Natural killer cell treated with Interleukin-12 subunit alpha and Interleukin-12 subunit beta and Interleukin-15 and Interleukin-18, amount 100 ng/mL, for 72 hours (primary cell): ENCODE data around the gene ALG10B. TPM values are rescaled to one million over a fixed set of nuclear protein-coding genes. Genes with fewer than 3 reads are reported as not detected.
"Not testable (repeated sequence)": the region's sequence is repeated elsewhere in the genome, so short reads cannot be mapped to it uniquely, and the experiment has no call there.

ENCODE experiments used
- ATAC-seq, 2 donors: fragments of 150-1000 bp; cut with Tn5 transposase in 1 of 2; sonication (Bioruptor Pico), chemical (Tn5 transposase) in 1 of 2; 2 replicates each; pipeline ENCODE4 v1.10.0; 2021
- DNase-seq: peaks from one replicate; pipeline ENCODE4 v3.0.0; 2022; ENCODE audit warnings: low spot score
- H3K27ac Mint-ChIP-seq, 2 donors: 1 replicate in 1 of 2; 2 replicates in 1 of 2; pipeline ENCODE4 v1.8.0; 2022; ENCODE audit warnings: mixed read lengths in 2 of 2, mild to moderate bottlenecking in 1 of 2, moderate library complexity in 1 of 2
- H3K27me3 Mint-ChIP-seq, 2 donors: 1 replicate in 1 of 2; 2 replicates in 1 of 2; pipeline ENCODE4 v1.8.0; 2022; ENCODE audit warnings: mixed read lengths in 2 of 2
- H3K36me3 Mint-ChIP-seq: one replicate; pipeline ENCODE4 v1.8.0; 2022; ENCODE audit warnings: mixed read lengths
- H3K4me1 Mint-ChIP-seq, 2 donors: 1 replicate in 1 of 2; 2 replicates in 1 of 2; pipeline ENCODE4 v1.8.0; 2022; ENCODE audit warnings: low read depth in 2 of 2, mixed read lengths in 2 of 2, mild to moderate bottlenecking in 1 of 2
- H3K4me3 Mint-ChIP-seq: one replicate; pipeline ENCODE4 v1.8.0; 2022; ENCODE audit warnings: mixed read lengths
- H3K9me3 Mint-ChIP-seq: 2 replicates; pipeline ENCODE4 v1.8.0; 2022; ENCODE audit warnings: mixed read lengths
- total RNA-seq, 2 donors: library from RNA; stranded (reverse); gene quantifications; one replicate each; pipeline ENCODE4 v1.2.3, GENCODE V29; 2022

Gene ALG10B
- total RNA-seq, 2 donors from 2014 or later: 6.6 to 13.3 TPM

DNA sequence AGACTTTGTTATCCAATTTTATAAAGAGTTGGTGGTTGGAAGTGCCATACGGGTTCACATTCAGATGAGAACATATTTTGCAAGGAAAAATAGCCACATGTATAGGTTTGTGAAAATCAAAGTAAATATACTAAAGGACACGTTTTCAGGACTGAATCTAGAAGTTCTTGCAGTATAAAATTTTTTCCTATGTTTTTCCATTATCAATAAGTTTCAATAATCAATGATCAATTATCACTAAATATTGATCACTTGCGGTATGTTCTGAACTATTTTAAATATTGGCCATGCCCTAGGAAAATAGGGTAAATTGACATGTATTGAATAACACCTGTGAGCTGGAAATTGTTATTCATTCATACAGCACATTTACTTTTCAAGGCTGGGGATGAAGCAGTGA lies 25.9 kb downstream of the ALG10B start:
- Mint-ChIP-seq H3K9me3 (peaks cover 14% of the 10 kb centered on the region), H3K27ac (no peak overlapping the region), H3K36me3 (no peaks in the 10 kb centered on the region), H3K27me3 (peaks cover 0 to 2% of the 10 kb centered on the region in 2 donors), H3K4me1 (no peaks in the 10 kb centered on the region), H3K4me3 (no peak overlapping the region)
- no peak for ATAC-seq
- DNase-seq: no peak

- H3K4me1 Mint-ChIP-seq, ATAC-seq, H3K4me3 Mint-ChIP-seq, H3K36me3 Mint-ChIP-seq, DNase-seq, H3K27me3 Mint-ChIP-seq, H3K27ac Mint-ChIP-seq: not testable (repeated sequence)
- peaks cover 14% of the 10 kb centered on the region for H3K9me3 Mint-ChIP-seq
Observed at GRCh38 chr12:38343256-38343655, 26.7 kb downstream of the ALG10B start.

- not testable (repeated sequence) for ATAC-seq, H3K4me3 Mint-ChIP-seq, H3K4me1 Mint-ChIP-seq
Observed at GRCh38 chr12:38343916-38344315, 27.3 kb downstream of the ALG10B start.

GRCh38 chr12:38350342-38351174 lies 34.0 kb downstream of the ALG10B start:
- no peak overlapping the region for H3K4me3 Mint-ChIP-seq
- no peak for DNase-seq

More at GRCh38 chr12:38343916-38344315, 27.3 kb downstream of the ALG10B start:
- H3K27me3 Mint-ChIP-seq, DNase-seq, H3K36me3 Mint-ChIP-seq, H3K27ac Mint-ChIP-seq: not testable (repeated sequence)
- peaks cover 14% of the 10 kb centered on the region for H3K9me3 Mint-ChIP-seq

DNA sequence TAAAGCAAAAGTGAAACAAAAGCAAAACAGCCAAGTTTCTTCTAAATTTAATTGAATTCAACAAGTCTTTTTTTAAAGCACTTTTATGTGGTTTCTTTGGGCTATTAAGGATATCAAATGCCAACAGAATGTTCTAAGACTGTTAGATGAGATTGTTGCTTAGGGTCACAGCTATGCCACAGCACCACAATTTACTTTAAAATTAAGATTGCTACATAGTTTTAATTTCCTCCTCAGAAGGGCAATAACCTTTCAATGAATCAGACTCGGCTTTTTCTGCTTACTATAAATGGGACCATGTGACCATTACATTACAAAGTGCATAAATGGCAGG lies 34.6 kb downstream of the ALG10B start:
- H3K27ac Mint-ChIP-seq: peak overlapping the region in 1 of 2 donors; percentile 48
- peak overlapping the region; percentile 30 for H3K4me3 Mint-ChIP-seq

More at GRCh38 chr12:38350342-38351174, 34.0 kb downstream of the ALG10B start:
- Mint-ChIP-seq H3K4me1 (no peaks in the 10 kb centered on the region), H3K36me3 (no peaks in the 10 kb centered on the region), H3K27me3 (no peaks in the 10 kb centered on the region), H3K27ac (peak overlapping the region in 1 of 2 donors; percentile 48), H3K9me3 (peaks cover 10% of the 10 kb centered on the region)
- peak in 1 of 2 donors; percentile 31 for ATAC-seq

GRCh38 chr12:38367506-38367905 lies 50.9 kb downstream of the ALG10B start:
- DNase-seq: no peak
- no peaks in the 10 kb centered on the region for H3K36me3 Mint-ChIP-seq
- no peaks in the 10 kb centered on the region for H3K4me1 Mint-ChIP-seq
- no peak overlapping the region for H3K27ac Mint-ChIP-seq
- H3K27me3 Mint-ChIP-seq: no peaks in the 10 kb centered on the region
- H3K9me3 Mint-ChIP-seq: peaks cover 14% of the 10 kb centered on the region
- no peak overlapping the region for H3K4me3 Mint-ChIP-seq
- no peak for ATAC-seq

More for the DNA sequence above, 34.6 kb downstream of the ALG10B start:
- not testable (repeated sequence) for H3K27me3 Mint-ChIP-seq, ATAC-seq, DNase-seq, H3K4me1 Mint-ChIP-seq, H3K36me3 Mint-ChIP-seq
- peaks cover 10% of the 10 kb centered on the region for H3K9me3 Mint-ChIP-seq

DNA sequence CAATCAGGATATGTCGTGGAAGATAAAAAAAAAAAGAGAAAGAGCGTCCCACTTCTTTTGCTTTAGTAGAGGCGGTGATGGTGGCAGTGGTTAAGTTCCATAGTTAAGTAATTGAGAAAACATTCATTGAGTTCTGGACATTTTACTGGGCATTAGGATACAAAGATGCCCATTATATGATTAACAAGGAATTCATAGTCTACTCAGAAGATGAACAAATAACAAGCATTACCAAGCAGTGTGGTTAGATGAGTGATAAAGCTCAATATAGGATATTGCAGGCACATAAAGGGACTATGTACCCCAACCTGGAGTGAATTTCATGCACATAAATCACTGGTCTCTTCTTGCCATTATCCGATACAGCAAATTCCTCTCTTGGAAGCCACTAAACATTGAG lies 53.7 kb downstream of the ALG10B start:
- no peaks in the 10 kb centered on the region for H3K4me1 Mint-ChIP-seq

DNA sequence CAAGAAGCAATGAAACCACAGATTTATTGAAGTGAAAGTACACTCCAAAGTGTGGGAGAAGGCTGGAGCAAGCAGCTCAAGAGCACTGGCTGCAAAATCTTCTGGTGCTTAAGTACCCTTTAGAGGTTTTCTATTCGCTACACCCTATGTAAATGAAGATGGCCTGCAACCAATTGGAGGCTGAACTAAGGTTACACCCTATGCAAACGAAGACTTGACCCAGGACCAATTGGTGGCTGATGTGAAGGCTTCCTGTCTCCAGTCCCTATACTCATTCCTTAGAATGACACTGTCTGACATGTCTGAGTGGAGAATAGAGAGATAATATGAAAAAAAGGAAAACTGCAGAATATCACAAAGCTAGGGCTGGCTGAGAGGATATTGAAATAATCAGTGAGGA lies 57.2 kb downstream of the ALG10B start:
- Mint-ChIP-seq H3K4me1 (no peaks in the 10 kb centered on the region), H3K27me3 (no peaks in the 10 kb centered on the region)
- no peak for ATAC-seq

More for the DNA sequence above, 53.7 kb downstream of the ALG10B start:
- peaks cover 17% of the 10 kb centered on the region for H3K9me3 Mint-ChIP-seq
- H3K27ac Mint-ChIP-seq: no peak overlapping the region
- H3K36me3 Mint-ChIP-seq: no peaks in the 10 kb centered on the region
- DNase-seq (no peak), ATAC-seq (no peak)
- no peaks in the 10 kb centered on the region for H3K27me3 Mint-ChIP-seq
- no peak overlapping the region for H3K4me3 Mint-ChIP-seq

GRCh38 chr12:38374751-38375150 lies 58.2 kb downstream of the ALG10B start:
- no peaks in the 10 kb centered on the region for H3K27me3 Mint-ChIP-seq
- DNase-seq (no peak), ATAC-seq (no peak)
- no peaks in the 10 kb centered on the region for H3K36me3 Mint-ChIP-seq
- peaks cover 27% of the 10 kb centered on the region for H3K9me3 Mint-ChIP-seq
- no peak overlapping the region for H3K27ac Mint-ChIP-seq
- no peak overlapping the region for H3K4me3 Mint-ChIP-seq
- H3K4me1 Mint-ChIP-seq: no peaks in the 10 kb centered on the region

More for the DNA sequence above, 57.2 kb downstream of the ALG10B start:
- no peaks in the 10 kb centered on the region for H3K36me3 Mint-ChIP-seq
- no peak overlapping the region for H3K27ac Mint-ChIP-seq
- H3K9me3 Mint-ChIP-seq: peaks cover 24% of the 10 kb centered on the region
- H3K4me3 Mint-ChIP-seq: no peak overlapping the region
- no peak for DNase-seq
